ELR (cell line): ENCODE measurements around the gene BAZ1A.
"Not testable (repeated sequence)": the region's sequence is repeated elsewhere in the genome, so short reads cannot be mapped to it uniquely, and the experiment has no call there.

Experiments
- DNase-seq: peaks from one replicate; pipeline ENCODE4 v3.0.0-alpha.2; 2015; ENCODE audit warnings: low read depth

Gene BAZ1A

DNA sequence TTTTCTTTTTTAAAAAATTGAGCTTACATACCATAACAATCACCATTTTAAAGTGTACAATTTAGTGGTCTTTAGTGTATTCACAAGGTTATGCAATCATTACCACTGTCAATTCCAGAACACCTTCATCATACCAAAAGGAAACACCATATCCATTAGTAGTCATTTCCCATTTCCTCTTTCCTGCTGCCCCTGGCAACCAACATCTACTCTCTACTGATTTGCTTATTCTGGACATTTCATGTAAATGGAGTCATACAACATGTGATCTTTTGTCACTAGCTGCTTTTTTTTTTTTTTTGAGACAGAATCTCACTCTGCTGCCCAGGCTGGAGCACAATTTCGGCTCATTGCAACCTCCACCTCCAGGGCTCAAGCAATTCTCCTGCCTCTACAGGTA lies 93.9 kb downstream of the BAZ1A start:
- peak; percentile 98 for DNase-seq

DNA sequence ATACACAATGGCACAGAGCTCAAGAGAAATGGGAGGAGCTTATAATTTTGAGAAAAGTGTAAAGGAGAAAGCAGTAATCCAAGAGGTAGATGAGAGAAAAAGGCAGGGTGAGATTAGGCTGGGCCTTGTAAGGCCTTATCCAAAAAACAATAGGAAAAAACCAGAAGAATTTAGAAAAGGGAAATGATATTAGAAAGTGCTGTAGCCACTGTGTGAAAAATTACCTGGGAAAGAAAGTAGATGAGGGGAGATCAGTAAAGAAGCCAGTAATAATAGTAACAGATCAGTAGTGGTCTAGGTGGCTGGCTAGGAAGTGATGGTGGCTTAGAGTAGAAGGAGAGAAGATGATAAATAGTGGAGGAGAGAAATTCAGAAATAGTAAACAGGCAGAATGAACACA lies 94.5 kb downstream of the BAZ1A start:
- DNase-seq, result no peak

DNA sequence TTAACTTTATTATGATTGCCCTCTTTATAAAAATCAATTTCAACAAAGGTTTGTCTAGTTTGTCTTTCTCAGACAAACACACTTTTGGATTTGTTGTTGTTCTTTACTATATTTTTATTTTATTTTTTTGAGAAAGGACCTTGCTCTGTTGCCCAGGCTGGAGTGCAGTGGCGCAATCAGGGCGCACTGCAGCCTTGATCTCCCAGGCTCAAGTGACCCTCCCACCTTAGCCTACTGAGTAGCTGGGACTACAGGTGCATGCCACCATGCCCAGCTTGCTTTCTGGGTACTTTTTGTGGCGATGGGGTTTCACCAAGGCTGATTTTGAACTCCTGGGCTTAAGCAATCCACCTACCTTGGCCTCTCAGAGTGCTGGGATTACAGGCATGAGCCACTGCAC lies 96.4 kb downstream of the BAZ1A start:
- DNase-seq, result no peak

DNA sequence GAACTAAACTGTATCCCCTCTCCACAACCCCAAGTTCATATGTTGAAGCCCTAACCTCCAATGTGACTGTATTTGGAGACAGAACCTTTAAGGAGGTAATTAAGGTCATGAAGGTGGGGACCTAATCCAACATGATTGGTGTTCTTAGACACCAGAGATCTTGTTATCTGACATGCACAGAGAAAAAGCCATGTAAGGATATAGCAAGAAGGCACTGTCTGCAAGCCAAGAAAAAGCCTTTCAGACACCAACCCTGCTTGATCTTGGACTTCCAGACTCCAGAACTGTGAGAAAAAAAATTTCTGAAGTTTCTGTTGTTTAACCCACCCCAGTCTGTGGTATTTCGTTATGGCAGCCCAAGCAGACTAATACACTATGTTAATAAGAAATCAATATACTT lies 98.5 kb downstream of the BAZ1A start:
- DNase-seq, result no peak

DNA sequence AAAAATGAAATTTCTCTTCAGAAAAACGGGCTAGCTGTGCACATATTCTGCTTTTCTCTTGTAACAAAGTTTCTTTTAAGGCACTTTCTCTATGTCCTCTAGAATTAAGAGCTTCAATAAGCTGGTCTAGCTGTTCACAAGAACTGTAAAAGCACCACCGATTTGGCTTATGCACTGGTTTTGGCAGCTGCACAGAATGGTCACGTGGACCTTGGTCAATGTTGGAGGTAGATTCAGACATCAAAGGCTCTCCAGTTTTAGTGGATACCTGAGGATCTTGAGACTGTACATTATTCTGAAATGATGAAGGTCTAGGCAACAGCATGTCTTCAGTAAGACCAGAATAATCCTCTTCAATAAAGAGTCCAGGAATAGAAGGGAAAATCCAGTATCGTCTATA lies 99.2 kb downstream of the BAZ1A start:
- DNase-seq, result no peak

DNA sequence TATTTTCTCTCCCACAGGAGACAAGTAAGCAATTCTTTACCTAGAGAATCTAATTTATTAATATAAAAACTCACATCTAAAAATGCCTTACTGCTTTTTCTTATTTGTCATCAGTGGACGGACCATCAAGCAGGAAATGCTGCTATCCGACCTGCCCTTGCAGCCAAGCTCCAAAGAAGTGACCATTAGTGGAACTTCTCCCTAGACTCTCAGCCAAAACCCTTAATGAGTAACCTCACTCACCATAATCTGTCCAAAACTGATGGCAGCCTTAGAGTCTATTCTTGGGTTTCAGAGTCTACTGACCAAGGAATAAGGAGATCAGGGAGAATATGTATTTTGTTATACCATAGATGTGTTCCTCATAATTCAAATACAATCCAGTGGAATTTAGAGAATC lies 99.8 kb downstream of the BAZ1A start:
- no peak for DNase-seq

DNA sequence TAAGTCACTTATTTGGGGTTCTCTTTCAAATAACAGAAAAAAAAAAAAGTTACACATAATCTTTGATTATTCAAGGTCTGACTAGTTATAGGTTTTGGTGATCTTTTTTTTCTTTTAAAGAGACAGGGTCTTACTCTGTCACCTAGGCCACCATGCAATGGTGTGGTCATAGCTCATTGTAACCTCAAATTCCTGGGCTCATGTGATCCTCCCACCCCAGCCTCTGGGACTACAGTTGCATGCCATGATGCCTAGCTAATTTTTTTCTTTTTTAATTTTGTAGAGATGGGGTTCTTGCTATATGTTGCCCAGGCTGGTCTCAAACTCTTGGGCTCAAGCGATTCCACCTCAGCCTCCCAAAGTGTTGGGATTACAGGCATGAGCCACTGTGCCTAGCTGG lies 104.3 kb downstream of the BAZ1A start:
- DNase-seq, result peak; percentile 47

DNA sequence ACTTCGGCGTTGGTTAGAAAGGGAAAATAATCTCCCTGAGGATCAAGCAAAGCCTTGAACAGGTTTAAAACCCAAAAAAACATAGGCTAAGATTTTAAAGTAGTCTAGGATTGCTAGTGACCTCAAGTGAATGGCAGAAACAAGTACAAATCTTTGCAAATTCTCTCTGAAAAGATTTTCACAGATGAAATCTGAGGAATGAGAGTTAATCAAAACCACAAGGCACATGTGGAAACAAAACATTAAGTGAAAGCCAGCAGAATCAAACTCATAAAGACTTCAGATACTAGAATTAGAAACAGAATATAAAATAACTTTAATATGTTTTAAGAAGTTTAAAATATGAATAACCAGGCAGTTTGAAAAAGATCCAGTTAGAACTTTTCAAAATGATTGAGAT lies 108.6 kb downstream of the BAZ1A start:
- DNase-seq, result no peak

DNA sequence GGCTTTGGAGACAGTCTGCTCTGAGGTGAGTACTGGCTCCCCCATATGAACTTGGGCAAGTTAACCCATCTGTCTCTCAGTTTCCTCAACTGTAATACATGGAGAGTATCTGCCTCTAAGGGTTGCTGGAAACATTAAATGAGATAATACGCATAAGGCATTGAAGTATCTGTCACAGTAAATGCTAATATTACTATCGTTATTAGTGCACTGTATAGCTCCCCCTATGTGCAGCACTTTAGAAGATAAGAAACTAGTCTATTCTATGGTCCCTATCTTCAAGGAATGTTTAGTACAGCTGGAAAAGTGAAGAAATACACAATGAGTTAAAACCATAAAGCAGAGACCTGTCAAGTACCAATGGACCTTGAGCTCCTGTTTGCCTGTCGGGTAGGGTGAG lies 109.1 kb downstream of the BAZ1A start:
- DNase-seq, result peak; percentile 26

DNA sequence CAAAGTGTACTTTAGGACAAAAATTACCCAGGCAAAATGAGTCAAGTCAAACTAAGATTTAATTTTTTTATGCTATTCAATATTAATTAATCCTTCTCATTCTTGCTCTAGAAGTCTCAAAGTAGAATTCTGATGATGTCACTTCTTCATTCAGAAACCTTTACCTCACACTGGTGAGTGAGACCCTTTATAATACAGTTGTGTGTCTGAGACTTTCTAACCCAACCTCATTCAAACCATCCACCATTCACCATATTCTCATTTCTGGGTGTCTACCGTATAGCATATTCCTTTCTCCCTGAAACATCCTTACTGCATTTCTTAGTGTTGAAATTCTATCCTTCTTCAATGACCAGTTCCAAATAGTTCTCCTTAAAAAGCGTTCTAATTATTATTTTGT lies 119.9 kb downstream of the BAZ1A start:
- DNase-seq, result no peak

DNA sequence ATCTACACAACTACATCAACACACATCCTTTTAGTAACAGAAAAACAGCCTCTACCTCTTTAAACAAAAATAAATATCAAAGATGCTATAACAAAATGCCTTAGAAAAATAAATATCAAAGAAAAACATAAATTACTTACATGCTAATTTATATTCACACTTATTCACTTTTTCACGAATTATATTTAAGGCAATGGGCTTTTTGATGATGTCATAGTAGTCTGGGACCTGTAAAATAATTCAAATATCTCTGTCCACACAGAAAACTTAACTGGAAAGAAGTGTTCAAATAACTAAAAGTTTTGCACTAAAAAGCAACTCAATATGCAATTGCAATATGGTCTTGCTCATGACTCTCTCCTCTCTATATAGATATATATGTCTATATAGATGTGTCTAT lies 120.5 kb downstream of the BAZ1A start:
- DNase-seq, result no peak

DNA sequence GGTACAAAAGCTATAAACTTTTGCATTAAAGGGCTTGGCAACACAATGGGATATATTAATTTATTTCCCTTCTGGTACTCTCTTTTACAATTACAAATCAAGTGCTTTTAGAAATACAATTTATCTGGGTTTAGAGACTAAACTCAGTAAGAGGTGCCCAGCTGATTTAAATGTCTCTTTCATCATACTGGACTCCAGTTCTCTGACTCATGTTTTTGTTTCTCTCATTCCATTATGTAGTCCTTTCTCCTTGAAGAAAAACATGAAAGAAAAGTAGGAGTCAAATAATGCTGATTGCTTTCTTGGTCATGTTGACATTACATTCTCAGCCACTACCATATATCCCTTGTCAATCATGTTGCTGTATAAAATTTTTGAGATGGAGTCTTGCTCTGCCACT lies 124.5 kb downstream of the BAZ1A start:
- DNase-seq, result peak; percentile 55

DNA sequence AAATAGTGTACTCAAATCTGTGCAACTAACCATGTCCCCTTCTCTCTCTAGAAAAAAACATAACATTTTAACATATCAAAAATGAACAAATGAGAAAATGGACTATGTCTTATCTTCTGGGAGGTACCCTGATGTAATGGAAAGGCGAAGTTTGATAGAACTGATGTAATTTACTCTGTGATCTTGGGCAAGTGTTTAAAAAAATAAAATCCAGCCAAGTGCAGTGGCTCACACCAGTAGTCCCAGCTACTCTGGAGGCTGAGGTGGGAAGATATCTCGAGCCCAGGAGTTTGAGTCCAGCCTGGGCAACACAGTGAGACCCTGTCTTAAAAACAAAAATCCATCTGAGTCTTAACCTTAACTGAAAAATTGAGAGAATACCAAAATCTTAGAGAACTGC lies 124.9 kb downstream of the BAZ1A start:
- no peak for DNase-seq

DNA sequence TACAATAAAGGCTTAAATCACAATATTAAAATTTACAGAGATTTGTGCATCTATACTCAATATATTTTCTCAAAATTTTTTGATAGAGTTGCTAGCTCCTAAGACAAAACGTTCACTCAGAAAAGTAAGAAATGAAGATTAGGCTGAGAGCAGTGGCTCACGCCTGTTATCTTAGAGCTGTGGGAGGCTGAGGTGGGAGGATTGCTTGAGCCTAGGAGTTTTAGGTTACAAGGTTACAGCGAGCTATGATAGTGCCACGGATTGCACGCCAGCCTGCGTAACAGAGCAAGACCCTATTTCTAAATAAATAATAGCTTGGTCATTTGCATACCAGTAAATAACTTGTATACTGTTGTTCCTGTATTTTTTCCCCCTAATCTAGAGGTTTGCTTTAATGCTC lies 125.8 kb downstream of the BAZ1A start:
- DNase-seq, result no peak

DNA sequence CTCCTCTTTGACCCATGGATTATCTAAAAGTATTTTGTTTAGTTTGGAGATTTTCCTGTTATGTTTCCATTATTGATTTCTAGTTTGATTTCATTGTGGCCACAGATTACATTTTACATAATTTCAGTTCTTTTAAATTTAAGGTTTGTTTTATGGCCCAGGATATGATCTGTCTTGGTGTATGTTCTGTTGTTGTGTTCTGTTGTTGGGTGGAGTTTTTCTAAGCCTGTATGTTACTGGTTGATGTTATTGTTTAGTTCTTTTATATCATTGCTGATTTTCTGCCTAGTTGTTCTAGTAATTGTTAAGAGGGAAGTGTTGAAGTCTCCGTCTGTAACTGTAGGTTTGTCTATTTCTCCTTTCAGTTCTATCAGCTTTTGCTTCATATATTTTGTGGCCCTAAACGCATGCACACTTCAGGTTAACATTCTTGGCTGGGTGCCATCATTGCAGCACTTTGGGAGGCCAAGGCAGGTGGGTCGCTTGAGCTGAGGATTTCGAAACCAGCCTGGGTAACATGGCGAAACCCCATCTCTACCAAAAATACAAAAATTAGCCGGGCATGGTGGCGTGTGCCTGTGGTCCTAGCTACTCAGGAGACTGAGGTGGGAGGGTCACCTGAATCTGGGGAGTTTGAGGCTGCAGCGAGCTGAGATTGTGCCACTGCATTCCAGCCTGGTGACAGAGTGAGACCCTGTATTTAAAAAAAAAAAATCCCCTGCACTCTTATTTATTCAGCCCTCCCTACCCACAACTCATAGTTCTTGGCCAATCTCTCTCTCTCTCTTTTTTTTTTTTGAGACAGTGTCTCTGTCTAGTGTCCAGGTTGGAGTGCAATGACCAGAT lies 132.7 kb downstream of the BAZ1A start:
- no peak for DNase-seq

DNA sequence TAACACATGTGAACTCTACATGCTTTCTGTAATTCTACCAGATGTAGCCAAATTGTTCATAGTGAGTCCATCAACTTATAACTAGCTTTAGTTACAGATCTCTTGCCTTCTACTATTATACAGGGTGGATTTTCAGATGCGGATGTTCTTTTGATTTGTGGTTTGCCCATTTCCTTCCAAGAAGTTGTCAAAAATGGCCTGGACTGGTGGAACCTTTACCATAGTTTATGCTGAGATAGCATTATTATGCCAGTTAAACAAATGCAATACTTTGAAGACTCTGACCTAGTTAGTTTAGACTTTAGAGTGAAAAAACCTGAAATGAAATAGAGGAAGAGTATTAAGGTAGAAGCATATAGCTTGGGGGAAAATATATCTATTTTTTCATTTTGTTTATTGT lies 133.3 kb downstream of the BAZ1A start:
- no peak for DNase-seq

DNA sequence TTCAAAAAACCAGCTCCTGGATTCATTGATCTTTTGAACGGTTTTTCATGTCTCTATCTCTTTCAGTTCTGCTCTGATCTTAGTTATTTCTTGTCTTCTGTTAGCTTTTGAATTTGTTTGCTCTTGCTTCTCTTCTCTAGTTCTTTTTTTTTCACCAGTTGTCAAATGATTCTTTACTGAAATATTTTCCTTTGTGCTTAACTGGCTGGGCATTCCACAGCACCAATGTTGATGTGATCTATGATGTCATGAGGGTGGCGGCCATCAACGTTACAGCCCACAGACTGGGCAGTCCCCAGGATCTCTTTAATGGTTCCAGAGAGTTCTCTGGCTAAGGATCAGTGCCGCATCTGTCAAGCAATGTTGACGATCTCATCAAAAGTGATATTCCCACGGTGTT lies 135.0 kb downstream of the BAZ1A start:
- DNase-seq, result not testable (repeated sequence)

DNA sequence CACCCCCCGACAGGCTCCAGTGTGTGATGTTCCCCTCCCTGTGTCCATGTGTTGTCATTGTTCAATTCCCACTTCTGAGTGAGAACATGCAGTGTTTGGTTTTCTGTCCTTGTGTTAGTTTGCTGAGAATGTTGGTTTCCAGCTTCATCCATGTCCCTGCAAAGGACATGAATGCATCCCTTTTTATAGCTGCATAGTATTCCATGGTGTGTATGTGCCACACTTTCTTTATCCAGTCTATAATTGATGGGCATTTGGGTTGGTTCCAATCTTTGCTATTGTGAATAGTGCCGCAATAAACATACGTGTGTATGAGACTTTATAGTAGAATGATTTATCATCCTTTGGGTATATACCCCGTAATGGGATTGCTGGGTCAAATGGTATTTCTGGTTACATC lies 138.1 kb downstream of the BAZ1A start:
- DNase-seq, result not testable (repeated sequence)

DNA sequence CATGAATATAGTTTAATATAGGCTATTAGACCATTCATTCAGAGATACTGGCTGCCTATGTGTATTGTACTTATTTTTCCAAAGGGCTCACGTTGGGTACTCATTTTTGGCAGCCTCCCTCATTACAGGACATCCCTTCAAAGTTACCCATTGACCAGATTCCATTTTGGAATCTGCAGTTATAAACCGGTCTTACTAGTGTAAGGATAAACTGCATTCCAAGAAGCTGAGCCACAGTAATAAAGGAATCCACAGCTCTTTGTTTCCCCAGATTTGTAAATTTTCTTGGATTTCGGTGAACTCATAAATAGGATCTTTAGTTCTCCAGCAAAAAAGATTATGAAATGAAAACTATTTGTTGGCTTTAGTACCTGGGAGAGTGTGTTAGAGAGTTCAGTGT lies 141.9 kb downstream of the BAZ1A start:
- DNase-seq, result peak; percentile 51

DNA sequence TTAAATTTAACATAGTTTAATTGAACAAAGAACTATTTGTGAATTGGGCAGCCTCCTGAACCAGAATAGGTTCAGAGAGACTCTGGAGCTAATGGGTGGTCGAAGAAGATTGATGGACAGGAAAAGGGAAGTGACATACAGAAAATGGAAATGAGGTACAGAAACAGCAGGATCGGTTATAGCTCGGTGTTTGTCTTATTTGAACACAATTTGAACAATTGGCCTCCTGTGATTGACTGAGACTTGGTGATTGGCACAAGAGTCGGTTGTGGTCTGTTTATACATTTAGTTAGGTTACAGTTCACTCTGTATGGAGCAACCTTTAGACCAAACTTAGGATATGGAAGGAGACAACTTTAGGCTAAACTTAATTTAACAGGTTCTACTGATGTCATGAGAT lies 142.4 kb downstream of the BAZ1A start:
- no peak for DNase-seq

DNA sequence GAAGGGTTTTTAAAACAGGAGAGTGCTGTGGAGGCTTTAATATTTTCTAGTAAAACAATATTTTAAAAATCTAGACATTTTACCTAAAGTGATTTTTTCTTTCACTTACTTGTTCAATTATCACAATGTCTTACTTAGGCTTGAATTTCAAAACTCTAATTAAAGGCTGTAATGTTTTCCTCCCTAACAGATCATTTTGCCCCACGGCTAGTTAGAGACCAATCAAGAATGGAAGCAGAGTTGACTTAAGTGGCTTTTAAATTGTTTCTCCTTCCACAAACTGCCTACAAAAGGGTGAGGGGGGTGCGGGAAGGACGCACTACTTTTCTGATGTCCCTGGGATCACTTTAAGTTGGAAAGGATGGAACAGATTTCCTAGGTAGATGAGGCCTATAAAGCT lies 151.3 kb downstream of the BAZ1A start:
- no peak for DNase-seq

DNA sequence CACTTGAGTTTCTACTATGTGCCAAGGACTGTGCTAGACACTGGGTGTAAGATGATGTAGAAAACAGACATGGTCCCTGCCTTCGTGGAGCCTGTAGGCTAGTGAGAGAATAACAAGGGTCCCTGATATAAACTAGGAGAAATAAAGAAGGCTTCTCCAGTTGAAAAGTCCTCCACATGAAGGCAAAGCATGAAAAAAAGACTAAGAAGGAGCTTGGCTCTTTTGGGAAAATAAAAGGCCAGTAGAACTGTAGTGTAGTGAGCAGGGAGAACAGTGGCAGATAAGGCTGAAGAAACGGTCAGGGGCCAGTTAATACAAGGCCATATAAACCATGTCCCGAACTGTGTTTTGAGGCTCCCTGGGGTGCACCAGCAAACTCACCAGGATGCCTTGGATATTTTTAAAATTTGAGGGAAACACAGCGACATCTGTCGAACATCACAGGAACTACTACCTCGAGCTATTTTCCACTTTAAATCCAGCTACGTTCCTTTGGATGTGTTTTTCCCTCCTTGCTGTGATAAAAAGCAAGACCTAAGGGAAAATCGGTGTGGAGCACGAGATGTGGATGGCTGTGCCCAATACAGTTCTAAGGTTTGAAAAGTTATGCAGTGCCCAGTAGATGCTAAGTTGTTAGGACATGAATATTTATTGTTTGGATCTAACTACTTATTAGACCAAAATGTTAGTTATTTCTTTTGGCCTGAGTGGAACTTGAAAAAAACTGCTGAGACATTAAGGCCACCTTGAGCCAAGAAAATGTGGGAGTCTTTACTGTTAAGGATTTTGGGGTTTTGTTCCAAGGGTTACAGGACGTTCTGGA lies 152.2 kb downstream of the BAZ1A start:
- DNase-seq, result peak; percentile 70

DNA sequence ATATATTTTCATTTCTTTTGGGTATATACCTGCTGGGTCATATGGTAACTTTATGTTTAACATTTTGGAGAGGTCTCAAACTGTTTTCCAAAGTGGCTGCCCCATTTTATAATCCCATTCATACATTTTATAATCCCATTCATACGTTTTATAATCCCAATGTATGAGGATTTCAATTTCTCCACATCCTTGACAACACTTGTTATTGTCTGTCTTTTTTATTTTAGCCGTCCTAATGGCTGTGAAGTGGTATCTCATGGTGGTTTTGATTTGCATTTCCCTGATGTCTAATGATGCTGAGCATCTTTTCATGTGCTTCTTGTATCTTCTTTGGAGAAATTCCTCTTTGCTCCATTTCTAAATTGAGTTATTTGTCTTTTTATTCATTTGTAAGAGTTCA lies 154.0 kb downstream of the BAZ1A start:
- DNase-seq, result no peak
